ENCODE measurements around the gene ANKRD52. TPM values are rescaled to one million over a fixed set of nuclear protein-coding genes. Genes with fewer than 3 reads are reported as not detected.
"Not testable (repeated sequence)": the region's sequence is repeated elsewhere in the genome, so short reads cannot be mapped to it uniquely, and the experiment has no call there.

ANKRD52 gene
- total and polyA plus RNA-seq, 5 donors, result 13.4 to 30.7 (median 23.8) TPM

- intact Hi-C loops (cut with DNase I), result loop anchor here in 1 of 4 donors (10.0 kb wide), 1 partner anchor 108 kb away; the partner anchor contains the start of gene CNPY2
- H3K27ac ChIP-seq (ENCODE audit: low read length), result no peak overlapping the region
- peak; percentile 45 to 75 (median 71) for DNase-seq
- H3K4me3 ChIP-seq (ENCODE audit: low read length), result no peak overlapping the region
- no peaks in the 10 kb centered on the region for H3K27me3 ChIP-seq (ENCODE audit: control insufficient read depth, insufficient read depth)
- no peaks in the 10 kb centered on the region for H3K4me1 ChIP-seq (ENCODE audit: control insufficient read depth, insufficient read depth, low read length)
- ATAC-seq, result peak; percentile 49 to 57
- WGBS, result 55% methylated on average over 14 of the region's 14 CpGs
- no peaks in the 10 kb centered on the region for H3K9me3 ChIP-seq (ENCODE audit: control insufficient read depth, low read length)
Observed at GRCh38 chr12:56206452-56207166, 51.6 kb downstream of the ANKRD52 start.

- H3K27ac ChIP-seq (ENCODE audit: low read length), result no peak overlapping the region
- intact Hi-C loops (cut with DNase I), result loop anchor here in 1 of 4 donors (10.0 kb wide), 1 partner anchor 109 kb away; the partner anchor contains the start of gene CNPY2
Observed at GRCh38 chr12:56205445-56205844, 52.7 kb downstream of the ANKRD52 start.

GRCh38 chr12:56204275-56204674 is 53.9 kb downstream of the ANKRD52 start:
- Histone ChIP-seq H3K4me3 (ENCODE audit: low read length) (no peak overlapping the region), H3K4me1 (ENCODE audit: control insufficient read depth, insufficient read depth, low read length) (no peaks in the 10 kb centered on the region), H3K27ac (ENCODE audit: low read length) (no peak overlapping the region), H3K27me3 (ENCODE audit: control insufficient read depth, insufficient read depth) (no peaks in the 10 kb centered on the region), H3K9me3 (ENCODE audit: control insufficient read depth, low read length) (no peaks in the 10 kb centered on the region)
- ATAC-seq, result no peak
- intact Hi-C loops (cut with DNase I), result loop anchor here in 1 of 4 donors (10.0 kb wide), 1 partner anchor 111 kb away; the partner anchor contains the start of gene CNPY2
- no peak for DNase-seq

More at GRCh38 chr12:56205445-56205844, 52.7 kb downstream of the ANKRD52 start:
- H3K9me3 ChIP-seq (ENCODE audit: control insufficient read depth, low read length), result no peaks in the 10 kb centered on the region
- DNase-seq (no peak), ATAC-seq (peak in 1 of 2 donors; percentile 9)
- no peaks in the 10 kb centered on the region for H3K4me1 ChIP-seq (ENCODE audit: control insufficient read depth, insufficient read depth, low read length)
- H3K4me3 ChIP-seq (ENCODE audit: low read length), result no peak overlapping the region
- no peaks in the 10 kb centered on the region for H3K27me3 ChIP-seq (ENCODE audit: control insufficient read depth, insufficient read depth)

- H3K27me3 ChIP-seq (ENCODE audit: control insufficient read depth, insufficient read depth), result no peaks in the 10 kb centered on the region
- intact Hi-C loops (cut with DNase I), result loop anchor here in 1 of 4 donors (10.0 kb wide), 1 partner anchor 112 kb away; the partner anchor contains the start of gene CNPY2
- WGBS, result 69% methylated on average over 2 of the region's 2 CpGs
- ATAC-seq (no peak), DNase-seq (no peak)
- no peak overlapping the region for H3K27ac ChIP-seq (ENCODE audit: low read length)
- H3K4me3 ChIP-seq (ENCODE audit: low read length), result no peak overlapping the region
- H3K4me1 ChIP-seq (ENCODE audit: control insufficient read depth, insufficient read depth, low read length), result no peaks in the 10 kb centered on the region
- H3K9me3 ChIP-seq (ENCODE audit: control insufficient read depth, low read length), result no peaks in the 10 kb centered on the region
Observed at GRCh38 chr12:56202838-56203237, 55.3 kb downstream of the ANKRD52 start.

GRCh38 chr12:56202366-56202765 is 55.8 kb downstream of the ANKRD52 start:
- no peak overlapping the region for H3K4me3 ChIP-seq (ENCODE audit: low read length)
- no peak for ATAC-seq
- H3K4me1 ChIP-seq (ENCODE audit: control insufficient read depth, insufficient read depth, low read length), result no peaks in the 10 kb centered on the region
- WGBS, result 47% methylated on average over 1 of the region's 1 CpG
- H3K27ac ChIP-seq (ENCODE audit: low read length), result no peak overlapping the region
- no peaks in the 10 kb centered on the region for H3K27me3 ChIP-seq (ENCODE audit: control insufficient read depth, insufficient read depth)
- no peak for DNase-seq
- intact Hi-C loops (cut with DNase I), result loop anchor here in 1 of 4 donors (10.0 kb wide), 1 partner anchor 112 kb away; the partner anchor contains the start of gene CNPY2
- no peaks in the 10 kb centered on the region for H3K9me3 ChIP-seq (ENCODE audit: control insufficient read depth, low read length)

- no peaks in the 10 kb centered on the region for H3K27me3 ChIP-seq (ENCODE audit: control insufficient read depth, insufficient read depth)
- H3K9me3 ChIP-seq (ENCODE audit: control insufficient read depth, low read length), result no peaks in the 10 kb centered on the region
- ATAC-seq (no peak), DNase-seq (no peak)
- WGBS, result 49% methylated on average over 1 of the region's 1 CpG
- H3K4me3 ChIP-seq (ENCODE audit: low read length), result no peak overlapping the region
- H3K4me1 ChIP-seq (ENCODE audit: control insufficient read depth, insufficient read depth, low read length), result no peaks in the 10 kb centered on the region
- intact Hi-C loops (cut with DNase I), result loop anchor here in 1 of 4 donors (10.0 kb wide), 1 partner anchor 396 kb away; no protein-coding TSS in a partner anchor
- H3K27ac ChIP-seq (ENCODE audit: low read length), result no peak overlapping the region
Observed at GRCh38 chr12:56198836-56199235, 59.3 kb downstream of the ANKRD52 start.

- ATAC-seq (no peak), DNase-seq (no peak)
- Histone ChIP-seq H3K9me3 (ENCODE audit: control insufficient read depth, low read length) (no peaks in the 10 kb centered on the region), H3K4me3 (ENCODE audit: low read length) (no peak overlapping the region), H3K27ac (ENCODE audit: low read length) (no peak overlapping the region), H3K4me1 (ENCODE audit: control insufficient read depth, insufficient read depth, low read length) (no peaks in the 10 kb centered on the region), H3K27me3 (ENCODE audit: control insufficient read depth, insufficient read depth) (no peaks in the 10 kb centered on the region)
- 85% methylated on average over 9 of the region's 9 CpGs for WGBS
- intact Hi-C loops (cut with DNase I), result loop anchor here in 1 of 4 donors (10.0 kb wide), 1 partner anchor 397 kb away; no protein-coding TSS in a partner anchor
Observed at GRCh38 chr12:56197921-56198635, 60.1 kb downstream of the ANKRD52 start.

- H3K27me3 ChIP-seq (ENCODE audit: control insufficient read depth, insufficient read depth); H3K27ac ChIP-seq (ENCODE audit: low read length): not testable (repeated sequence)
- 49% methylated on average over 11 of the region's 11 CpGs for WGBS
Observed at GRCh38 chr12:56196818-56197550, 61.2 kb downstream of the ANKRD52 start.

GRCh38 chr12:56193025-56193578 is 65.1 kb downstream of the ANKRD52 start:
- peaks cover 6% of the 10 kb centered on the region for H3K4me1 ChIP-seq (ENCODE audit: control insufficient read depth, insufficient read depth, low read length)
- intact Hi-C loops (cut with DNase I), result loop anchor here in 3 of 4 donors (5.0 to 10.0 kb wide), 3 partner anchors 269 to 402 kb away; partner anchors contain the start of gene SPRYD4 (in 1 of the 3)
- no peaks in the 10 kb centered on the region for H3K27me3 ChIP-seq (ENCODE audit: control insufficient read depth, insufficient read depth)
- DNase-seq (peak in 2 of 3 donors; percentile 65 to 78), ATAC-seq (no peak)
- H3K4me3 ChIP-seq (ENCODE audit: low read length), result no peak overlapping the region
- WGBS, result 46% methylated on average over 1 of the region's 1 CpG
- no peaks in the 10 kb centered on the region for H3K9me3 ChIP-seq (ENCODE audit: control insufficient read depth, low read length)
- H3K27ac ChIP-seq (ENCODE audit: low read length), result no peak overlapping the region

More at GRCh38 chr12:56196818-56197550, 61.2 kb downstream of the ANKRD52 start:
- H3K9me3 ChIP-seq (ENCODE audit: control insufficient read depth, low read length); DNase-seq; H3K4me1 ChIP-seq (ENCODE audit: control insufficient read depth, insufficient read depth, low read length); H3K4me3 ChIP-seq (ENCODE audit: low read length): not testable (repeated sequence)
- peak; percentile 34 to 68 for ATAC-seq
- intact Hi-C loops (cut with DNase I), result loop anchor here in 1 of 4 donors (10.0 kb wide), 1 partner anchor 398 kb away; no protein-coding TSS in a partner anchor

GRCh38 chr12:56192582-56192981 is 65.6 kb downstream of the ANKRD52 start:
- H3K27ac ChIP-seq (ENCODE audit: low read length), result no peak overlapping the region
- H3K4me1 ChIP-seq (ENCODE audit: control insufficient read depth, insufficient read depth, low read length), result peaks cover 7% of the 10 kb centered on the region
- H3K27me3 ChIP-seq (ENCODE audit: control insufficient read depth, insufficient read depth), result no peaks in the 10 kb centered on the region
- no peaks in the 10 kb centered on the region for H3K9me3 ChIP-seq (ENCODE audit: control insufficient read depth, low read length)
- intact Hi-C loops (cut with DNase I), result loop anchor here in 3 of 4 donors (5.0 to 10.0 kb wide), 3 partner anchors 270 to 402 kb away; partner anchors contain the start of gene SPRYD4 (in 1 of the 3)
- DNase-seq, result no peak
- H3K4me3 ChIP-seq (ENCODE audit: low read length), result no peak overlapping the region
- no peak for ATAC-seq

Measured in right cardiac atrium (tissue), 5 donors.